ENCODE results near the gene EXOSC10. TPM values are rescaled to one million over a fixed set of nuclear protein-coding genes. Genes with fewer than 3 reads are reported as not detected.

Gene EXOSC10
- total and polyA plus RNA-seq, 2 experiments from 2014 or later: 55.5 to 72.9 TPM

DNA sequence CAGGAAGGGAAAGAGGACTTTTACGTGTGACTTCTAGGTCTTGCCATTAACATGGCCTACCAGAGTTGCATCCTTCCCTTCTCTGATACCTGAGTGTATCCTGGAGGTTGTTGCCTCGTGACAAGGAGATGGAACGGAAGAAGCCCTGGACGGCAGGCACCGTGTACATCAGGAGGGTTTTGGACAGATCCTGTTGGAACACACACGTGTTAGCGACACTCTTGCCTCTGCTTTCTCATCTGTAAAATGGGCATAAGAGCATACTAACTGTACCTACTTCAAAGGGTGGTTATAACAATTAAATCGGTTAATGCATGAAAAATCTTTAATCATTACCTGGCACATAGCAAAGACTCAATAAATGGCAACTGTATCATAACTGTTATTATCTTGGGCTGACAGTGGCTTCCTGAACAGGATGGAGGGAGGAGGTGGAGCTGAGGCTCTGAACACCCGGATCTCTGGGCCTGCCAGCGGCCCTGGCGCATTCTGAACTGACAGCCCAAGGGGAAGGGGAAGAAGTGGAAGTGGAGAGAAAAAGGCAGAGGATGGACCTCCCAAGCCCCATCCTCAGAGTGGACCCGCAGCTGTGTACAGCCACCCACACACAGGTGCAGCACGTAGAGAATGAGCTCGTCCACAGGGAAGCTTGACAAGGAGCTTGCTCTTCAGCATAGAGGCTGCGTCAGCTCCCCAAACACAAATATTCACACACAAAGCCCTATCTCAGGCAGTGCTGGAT lies 30.2 kb upstream of the EXOSC10 start:
- peaks cover 7% of the 10 kb centered on the region for H3K27me3 Mint-ChIP-seq (ENCODE audit: insufficient read depth, low read depth, poor library complexity)
- TF ChIP-seq, protein P1, sequence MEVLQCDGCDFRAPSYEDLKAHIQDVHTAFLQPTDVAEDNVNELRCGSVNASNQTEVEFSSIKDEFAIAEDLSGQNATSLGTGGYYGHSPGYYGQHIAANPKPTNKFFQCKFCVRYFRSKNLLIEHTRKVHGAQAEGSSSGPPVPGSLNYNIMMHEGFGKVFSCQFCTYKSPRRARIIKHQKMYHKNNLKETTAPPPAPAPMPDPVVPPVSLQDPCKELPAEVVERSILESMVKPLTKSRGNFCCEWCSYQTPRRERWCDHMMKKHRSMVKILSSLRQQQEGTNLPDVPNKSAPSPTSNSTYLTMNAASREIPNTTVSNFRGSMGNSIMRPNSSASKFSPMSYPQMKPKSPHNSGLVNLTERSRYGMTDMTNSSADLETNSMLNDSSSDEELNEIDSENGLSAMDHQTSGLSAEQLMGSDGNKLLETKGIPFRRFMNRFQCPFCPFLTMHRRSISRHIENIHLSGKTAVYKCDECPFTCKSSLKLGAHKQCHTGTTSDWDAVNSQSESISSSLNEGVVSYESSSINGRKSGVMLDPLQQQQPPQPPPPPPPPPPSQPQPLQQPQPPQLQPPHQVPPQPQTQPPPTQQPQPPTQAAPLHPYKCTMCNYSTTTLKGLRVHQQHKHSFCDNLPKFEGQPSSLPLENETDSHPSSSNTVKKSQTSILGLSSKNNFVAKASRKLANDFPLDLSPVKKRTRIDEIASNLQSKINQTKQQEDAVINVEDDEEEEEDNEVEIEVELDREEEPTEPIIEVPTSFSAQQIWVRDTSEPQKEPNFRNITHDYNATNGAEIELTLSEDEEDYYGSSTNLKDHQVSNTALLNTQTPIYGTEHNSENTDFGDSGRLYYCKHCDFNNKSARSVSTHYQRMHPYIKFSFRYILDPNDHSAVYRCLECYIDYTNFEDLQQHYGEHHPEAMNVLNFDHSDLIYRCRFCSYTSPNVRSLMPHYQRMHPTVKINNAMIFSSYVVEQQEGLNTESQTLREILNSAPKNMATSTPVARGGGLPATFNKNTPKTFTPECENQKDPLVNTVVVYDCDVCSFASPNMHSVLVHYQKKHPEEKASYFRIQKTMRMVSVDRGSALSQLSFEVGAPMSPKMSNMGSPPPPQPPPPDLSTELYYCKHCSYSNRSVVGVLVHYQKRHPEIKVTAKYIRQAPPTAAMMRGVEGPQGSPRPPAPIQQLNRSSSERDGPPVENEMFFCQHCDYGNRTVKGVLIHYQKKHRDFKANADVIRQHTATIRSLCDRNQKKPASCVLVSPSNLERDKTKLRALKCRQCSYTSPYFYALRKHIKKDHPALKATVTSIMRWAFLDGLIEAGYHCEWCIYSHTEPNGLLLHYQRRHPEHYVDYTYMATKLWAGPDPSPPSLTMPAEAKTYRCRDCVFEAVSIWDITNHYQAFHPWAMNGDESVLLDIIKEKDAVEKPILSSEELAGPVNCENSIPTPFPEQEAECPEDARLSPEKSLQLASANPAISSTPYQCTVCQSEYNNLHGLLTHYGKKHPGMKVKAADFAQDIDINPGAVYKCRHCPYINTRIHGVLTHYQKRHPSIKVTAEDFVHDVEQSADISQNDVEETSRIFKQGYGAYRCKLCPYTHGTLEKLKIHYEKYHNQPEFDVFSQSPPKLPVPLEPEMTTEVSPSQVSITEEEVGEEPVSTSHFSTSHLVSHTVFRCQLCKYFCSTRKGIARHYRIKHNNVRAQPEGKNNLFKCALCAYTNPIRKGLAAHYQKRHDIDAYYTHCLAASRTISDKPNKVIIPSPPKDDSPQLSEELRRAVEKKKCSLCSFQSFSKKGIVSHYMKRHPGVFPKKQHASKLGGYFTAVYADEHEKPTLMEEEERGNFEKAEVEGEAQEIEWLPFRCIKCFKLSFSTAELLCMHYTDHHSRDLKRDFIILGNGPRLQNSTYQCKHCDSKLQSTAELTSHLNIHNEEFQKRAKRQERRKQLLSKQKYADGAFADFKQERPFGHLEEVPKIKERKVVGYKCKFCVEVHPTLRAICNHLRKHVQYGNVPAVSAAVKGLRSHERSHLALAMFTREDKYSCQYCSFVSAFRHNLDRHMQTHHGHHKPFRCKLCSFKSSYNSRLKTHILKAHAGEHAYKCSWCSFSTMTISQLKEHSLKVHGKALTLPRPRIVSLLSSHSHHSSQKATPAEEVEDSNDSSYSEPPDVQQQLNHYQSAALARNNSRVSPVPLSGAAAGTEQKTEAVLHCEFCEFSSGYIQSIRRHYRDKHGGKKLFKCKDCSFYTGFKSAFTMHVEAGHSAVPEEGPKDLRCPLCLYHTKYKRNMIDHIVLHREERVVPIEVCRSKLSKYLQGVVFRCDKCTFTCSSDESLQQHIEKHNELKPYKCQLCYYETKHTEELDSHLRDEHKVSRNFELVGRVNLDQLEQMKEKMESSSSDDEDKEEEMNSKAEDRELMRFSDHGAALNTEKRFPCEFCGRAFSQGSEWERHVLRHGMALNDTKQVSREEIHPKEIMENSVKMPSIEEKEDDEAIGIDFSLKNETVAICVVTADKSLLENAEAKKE (CRISPR knock-in tag; IDR thresholded peaks at IDR 0.05): no peak
- TF ChIP-seq, protein P2, sequence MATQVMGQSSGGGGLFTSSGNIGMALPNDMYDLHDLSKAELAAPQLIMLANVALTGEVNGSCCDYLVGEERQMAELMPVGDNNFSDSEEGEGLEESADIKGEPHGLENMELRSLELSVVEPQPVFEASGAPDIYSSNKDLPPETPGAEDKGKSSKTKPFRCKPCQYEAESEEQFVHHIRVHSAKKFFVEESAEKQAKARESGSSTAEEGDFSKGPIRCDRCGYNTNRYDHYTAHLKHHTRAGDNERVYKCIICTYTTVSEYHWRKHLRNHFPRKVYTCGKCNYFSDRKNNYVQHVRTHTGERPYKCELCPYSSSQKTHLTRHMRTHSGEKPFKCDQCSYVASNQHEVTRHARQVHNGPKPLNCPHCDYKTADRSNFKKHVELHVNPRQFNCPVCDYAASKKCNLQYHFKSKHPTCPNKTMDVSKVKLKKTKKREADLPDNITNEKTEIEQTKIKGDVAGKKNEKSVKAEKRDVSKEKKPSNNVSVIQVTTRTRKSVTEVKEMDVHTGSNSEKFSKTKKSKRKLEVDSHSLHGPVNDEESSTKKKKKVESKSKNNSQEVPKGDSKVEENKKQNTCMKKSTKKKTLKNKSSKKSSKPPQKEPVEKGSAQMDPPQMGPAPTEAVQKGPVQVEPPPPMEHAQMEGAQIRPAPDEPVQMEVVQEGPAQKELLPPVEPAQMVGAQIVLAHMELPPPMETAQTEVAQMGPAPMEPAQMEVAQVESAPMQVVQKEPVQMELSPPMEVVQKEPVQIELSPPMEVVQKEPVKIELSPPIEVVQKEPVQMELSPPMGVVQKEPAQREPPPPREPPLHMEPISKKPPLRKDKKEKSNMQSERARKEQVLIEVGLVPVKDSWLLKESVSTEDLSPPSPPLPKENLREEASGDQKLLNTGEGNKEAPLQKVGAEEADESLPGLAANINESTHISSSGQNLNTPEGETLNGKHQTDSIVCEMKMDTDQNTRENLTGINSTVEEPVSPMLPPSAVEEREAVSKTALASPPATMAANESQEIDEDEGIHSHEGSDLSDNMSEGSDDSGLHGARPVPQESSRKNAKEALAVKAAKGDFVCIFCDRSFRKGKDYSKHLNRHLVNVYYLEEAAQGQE (IDR thresholded peaks at IDR 0.05; ENCODE audit: unreplicated experiment): no peak
- TF ChIP-seq ZNF331 (CRISPR knock-in tag; IDR thresholded peaks at IDR 0.05; ENCODE audit: low read depth) (no peak), ZNF114 (CRISPR knock-in tag; IDR thresholded peaks at IDR 0.05) (no peak), JUNB (IDR thresholded peaks at IDR 0.05; ENCODE audit: unreplicated experiment) (no peak), EZH2 (IDR thresholded peaks at IDR 0.05; ENCODE audit: low read depth, unreplicated experiment) (no peak), POLR2AphosphoS5 (IDR thresholded peaks at IDR 0.05; ENCODE audit: low read depth) (no peak), STAT1 (IDR thresholded peaks at IDR 0.05; ENCODE audit: unreplicated experiment) (no peak), CREB1 (CRISPR knock-in tag; IDR thresholded peaks at IDR 0.05; ENCODE audit: low read depth) (no peak), NANOG (IDR thresholded peaks at IDR 0.05; ENCODE audit: borderline replicate concordance) (no peak)
- TF ChIP-seq, protein P3, sequence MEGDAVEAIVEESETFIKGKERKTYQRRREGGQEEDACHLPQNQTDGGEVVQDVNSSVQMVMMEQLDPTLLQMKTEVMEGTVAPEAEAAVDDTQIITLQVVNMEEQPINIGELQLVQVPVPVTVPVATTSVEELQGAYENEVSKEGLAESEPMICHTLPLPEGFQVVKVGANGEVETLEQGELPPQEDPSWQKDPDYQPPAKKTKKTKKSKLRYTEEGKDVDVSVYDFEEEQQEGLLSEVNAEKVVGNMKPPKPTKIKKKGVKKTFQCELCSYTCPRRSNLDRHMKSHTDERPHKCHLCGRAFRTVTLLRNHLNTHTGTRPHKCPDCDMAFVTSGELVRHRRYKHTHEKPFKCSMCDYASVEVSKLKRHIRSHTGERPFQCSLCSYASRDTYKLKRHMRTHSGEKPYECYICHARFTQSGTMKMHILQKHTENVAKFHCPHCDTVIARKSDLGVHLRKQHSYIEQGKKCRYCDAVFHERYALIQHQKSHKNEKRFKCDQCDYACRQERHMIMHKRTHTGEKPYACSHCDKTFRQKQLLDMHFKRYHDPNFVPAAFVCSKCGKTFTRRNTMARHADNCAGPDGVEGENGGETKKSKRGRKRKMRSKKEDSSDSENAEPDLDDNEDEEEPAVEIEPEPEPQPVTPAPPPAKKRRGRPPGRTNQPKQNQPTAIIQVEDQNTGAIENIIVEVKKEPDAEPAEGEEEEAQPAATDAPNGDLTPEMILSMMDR (conservative IDR thresholded peaks at IDR 0.05; ENCODE audit: low read depth in 2 of 2): no peak
- TF ChIP-seq, protein P4, sequence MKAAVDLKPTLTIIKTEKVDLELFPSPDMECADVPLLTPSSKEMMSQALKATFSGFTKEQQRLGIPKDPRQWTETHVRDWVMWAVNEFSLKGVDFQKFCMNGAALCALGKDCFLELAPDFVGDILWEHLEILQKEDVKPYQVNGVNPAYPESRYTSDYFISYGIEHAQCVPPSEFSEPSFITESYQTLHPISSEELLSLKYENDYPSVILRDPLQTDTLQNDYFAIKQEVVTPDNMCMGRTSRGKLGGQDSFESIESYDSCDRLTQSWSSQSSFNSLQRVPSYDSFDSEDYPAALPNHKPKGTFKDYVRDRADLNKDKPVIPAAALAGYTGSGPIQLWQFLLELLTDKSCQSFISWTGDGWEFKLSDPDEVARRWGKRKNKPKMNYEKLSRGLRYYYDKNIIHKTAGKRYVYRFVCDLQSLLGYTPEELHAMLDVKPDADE (IDR thresholded peaks at IDR 0.05): no peak
- H3K36me3 Mint-ChIP-seq (ENCODE audit: low read depth): peaks cover 80% of the 10 kb centered on the region
- no peaks in the 10 kb centered on the region for H3K9me2 ChIP-seq (ENCODE audit: insufficient read depth)
- ATAC-seq (no peak), DNase-seq (ENCODE audit: low spot score) (no peak)
- H3K4me1 Mint-ChIP-seq: no peaks in the 10 kb centered on the region
- no peak overlapping the region for H3K4me2 ChIP-seq
- no peaks in the 10 kb centered on the region for H3K4me1 ChIP-seq (ENCODE audit: insufficient read depth)
- H3K36me3 ChIP-seq (ENCODE audit: insufficient read depth): peaks cover 58% of the 10 kb centered on the region
- H4K20me1 ChIP-seq (replicated peaks; ENCODE audit: insufficient read depth): peaks cover 4% of the 10 kb centered on the region; the same call in 1 of the 2 replicates
- H3K4me3 Mint-ChIP-seq: no peak overlapping the region
- H3K27ac ChIP-seq (ENCODE audit: low read depth): no peak overlapping the region
- H3K4me3 ChIP-seq: no peak overlapping the region
- H3K79me2 ChIP-seq (replicated peaks; ENCODE audit: insufficient read depth): no peaks in the 10 kb centered on the region
- no peaks in the 10 kb centered on the region for H3K9me3 Mint-ChIP-seq
- no peaks in the 10 kb centered on the region for H3K27me3 ChIP-seq (ENCODE audit: insufficient read depth)
- no peaks in the 10 kb centered on the region for H3F3A ChIP-seq (replicated peaks; ENCODE audit: low read depth)
- H2AFZ ChIP-seq: no peak overlapping the region
- no peak overlapping the region for H3K27ac Mint-ChIP-seq
